Measurements from ENCODE around the gene B4GALT6.

DNA sequence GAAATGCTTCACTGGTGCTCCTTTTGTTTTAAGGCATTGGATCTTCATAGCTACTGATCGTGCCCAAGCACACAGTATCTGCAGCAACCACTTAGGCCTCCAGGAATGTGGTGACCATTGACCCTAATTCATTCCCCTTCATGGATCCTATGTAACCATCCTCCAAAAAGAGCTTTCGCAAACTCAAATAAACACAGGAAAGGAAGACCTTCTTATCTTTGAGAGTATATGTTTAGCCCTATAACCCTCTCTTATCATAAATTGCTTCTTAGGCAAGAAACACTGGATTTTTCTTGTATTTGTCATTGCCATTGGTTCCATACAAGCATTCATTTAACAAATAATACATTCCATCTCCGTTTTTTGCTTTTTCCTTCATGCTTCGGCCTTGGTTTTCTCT is 96.9 kb downstream of the B4GALT6 start:
- TF ChIP-seq ELF4 (IDR thresholded peaks at IDR 0.05): no peak
- TF ChIP-seq BHLHE40 (IDR thresholded peaks at IDR 0.05; ENCODE audit: borderline replicate concordance): no peak
- TF ChIP-seq FOXM1 (IDR thresholded peaks at IDR 0.05; ENCODE audit: borderline replicate concordance): no peak
- no peak for TF ChIP-seq SP1 (IDR thresholded peaks at IDR 0.05)
